Measurements from ENCODE around the gene PROP1. TPM values are rescaled to one million over a fixed set of nuclear protein-coding genes. Genes with fewer than 3 reads are reported as not detected.
A peak's percentile ranks its signal among the peaks of the same experiment; 100 is the strongest.
"Not testable (repeated sequence)": the region's sequence is repeated elsewhere in the genome, so short reads cannot be mapped to it uniquely, and the experiment has no call there.

The PROP1 gene
- total and polyA plus RNA-seq, 2 donors (not counting 3 experiments of a cell fraction or from before 2014, with no cell fraction given), result not detected

- POLR2A ChIA-PET; H3K27me3 ChIP-seq (ENCODE audit: control insufficient read depth in 2 of 2, insufficient read depth in 2 of 2, low read length in 2 of 2); CTCF ChIA-PET; H3K9me1 ChIP-seq (replicated peaks; ENCODE audit: control insufficient read depth, extremely low read depth, insufficient read depth, low read length); intact Hi-C loops (cut with micrococcal nuclease); H3K79me2 ChIP-seq (ENCODE audit: control insufficient read depth, insufficient read depth, low read length); H3K4me1 ChIP-seq (ENCODE audit: control insufficient read depth, extremely low read depth, insufficient read depth, low read length); H3K9ac ChIP-seq (replicated peaks; ENCODE audit: extremely low read depth, insufficient read depth, low read length); DNase-seq (ENCODE audit: low read depth, low spot score); H3K9me3 ChIP-seq (replicated peaks; ENCODE audit: control insufficient read depth, insufficient read depth, low read length); H3K27ac ChIP-seq (ENCODE audit: insufficient read depth, low read depth, low read length); dilution Hi-C loops (cut with MboI; ENCODE audit: extremely low pct_ligation_motif_present, low sequenced_read_pairs); H4K20me1 ChIP-seq (replicated peaks; ENCODE audit: control insufficient read depth, extremely low read depth, insufficient read depth, low read length); H3K36me3 ChIP-seq (ENCODE audit: control insufficient read depth in 2 of 2, extremely low read depth in 1 of 2, insufficient read depth in 2 of 2, low read length in 2 of 2); BruUV-seq (replicated peaks): not testable (repeated sequence)
- Histone ChIP-seq H3K4me3 (replicated peaks in 1 of 3; ENCODE audit: insufficient read depth in 1 of 3, low read depth in 1 of 3, low read length in 3 of 3) (peak overlapping the region; percentile 15 to 38 (median 19)), H3K4me2 (ENCODE audit: insufficient read depth, low read length) (peak overlapping the region; percentile 21), H2AFZ (ENCODE audit: low read depth, low read length) (peak overlapping the region; percentile 50)
- FAIRE-seq, result peak; percentile 81
Measured at GRCh38 chr5:177943805-177944736, 52.0 kb downstream of the PROP1 start.

- H3K27ac ChIP-seq (ENCODE audit: insufficient read depth, low read depth, low read length); dilution Hi-C loops (cut with MboI; ENCODE audit: extremely low pct_ligation_motif_present, low sequenced_read_pairs); H3K36me3 ChIP-seq (ENCODE audit: control insufficient read depth in 2 of 2, extremely low read depth in 1 of 2, insufficient read depth in 2 of 2, low read length in 2 of 2); H3K79me2 ChIP-seq (ENCODE audit: control insufficient read depth, insufficient read depth, low read length); H3K4me1 ChIP-seq (ENCODE audit: control insufficient read depth, extremely low read depth, insufficient read depth, low read length); H2AFZ ChIP-seq (ENCODE audit: low read depth, low read length); H3K9me3 ChIP-seq (replicated peaks; ENCODE audit: control insufficient read depth, insufficient read depth, low read length); H3K9ac ChIP-seq (replicated peaks; ENCODE audit: extremely low read depth, insufficient read depth, low read length); H3K4me3 ChIP-seq (replicated peaks in 1 of 3; ENCODE audit: insufficient read depth in 1 of 3, low read depth in 1 of 3, low read length in 3 of 3); H4K20me1 ChIP-seq (replicated peaks; ENCODE audit: control insufficient read depth, extremely low read depth, insufficient read depth, low read length); intact Hi-C loops (cut with micrococcal nuclease); CTCF ChIA-PET; BruUV-seq (replicated peaks); H3K4me2 ChIP-seq (ENCODE audit: insufficient read depth, low read length); H3K9me1 ChIP-seq (replicated peaks; ENCODE audit: control insufficient read depth, extremely low read depth, insufficient read depth, low read length); POLR2A ChIA-PET; DNase-seq (ENCODE audit: low read depth, low spot score); H3K27me3 ChIP-seq (ENCODE audit: control insufficient read depth in 2 of 2, insufficient read depth in 2 of 2, low read length in 2 of 2); FAIRE-seq: not testable (repeated sequence)
Measured at GRCh38 chr5:177942896-177943295, 53.1 kb downstream of the PROP1 start.

Other genes with a start within 250 kb of the PROP1 start
- not detected in 2 replicates for gene FAM153A, start 213.3 kb downstream of the PROP1 start, total RNA-seq
- not detected in 2 replicates for gene FAM153A, start 213.3 kb downstream of the PROP1 start, polyA plus RNA-seq
- 38.2 and 40.3 TPM in 2 replicates for gene N4BP3, start 117.3 kb upstream of the PROP1 start, total RNA-seq
- gene N4BP3, start 117.3 kb upstream of the PROP1 start, polyA plus RNA-seq, result 11.8 and 12.5 TPM in 2 replicates
- gene RMND5B, start 134.8 kb upstream of the PROP1 start, total RNA-seq, result 34.2 and 38.2 TPM in 2 replicates
- 37.2 and 40.2 TPM in 2 replicates for gene RMND5B, start 134.8 kb upstream of the PROP1 start, polyA plus RNA-seq
- gene NHP2, start 157.6 kb upstream of the PROP1 start, total RNA-seq, result 205 and 210 TPM in 2 replicates
- gene NHP2, start 157.6 kb upstream of the PROP1 start, polyA plus RNA-seq, result 202 and 220 TPM in 2 replicates
- not detected in 2 replicates for gene GMCL2, start 191.1 kb upstream of the PROP1 start, total RNA-seq
- gene GMCL2, start 191.1 kb upstream of the PROP1 start, polyA plus RNA-seq, result not detected in 2 replicates
- 309 and 310 TPM in 2 replicates for gene HNRNPAB, start 208.3 kb upstream of the PROP1 start, total RNA-seq
- 165 and 207 TPM in 2 replicates for gene HNRNPAB, start 208.3 kb upstream of the PROP1 start, polyA plus RNA-seq
- 80.5 and 81.7 TPM in 2 replicates for gene PHYKPL, start 236.6 kb upstream of the PROP1 start, total RNA-seq
- gene PHYKPL, start 236.6 kb upstream of the PROP1 start, polyA plus RNA-seq, result 71.7 and 75.8 TPM in 2 replicates

All from endothelial cell of umbilical vein (primary cell).